ENCODE measurements around the gene CCT3. TPM values are rescaled to one million over a fixed set of nuclear protein-coding genes. Genes with fewer than 3 reads are reported as not detected.

Gene CCT3
- total and polyA plus RNA-seq, 4 donors = 74.5 to 144 (median 119) TPM

DNA sequence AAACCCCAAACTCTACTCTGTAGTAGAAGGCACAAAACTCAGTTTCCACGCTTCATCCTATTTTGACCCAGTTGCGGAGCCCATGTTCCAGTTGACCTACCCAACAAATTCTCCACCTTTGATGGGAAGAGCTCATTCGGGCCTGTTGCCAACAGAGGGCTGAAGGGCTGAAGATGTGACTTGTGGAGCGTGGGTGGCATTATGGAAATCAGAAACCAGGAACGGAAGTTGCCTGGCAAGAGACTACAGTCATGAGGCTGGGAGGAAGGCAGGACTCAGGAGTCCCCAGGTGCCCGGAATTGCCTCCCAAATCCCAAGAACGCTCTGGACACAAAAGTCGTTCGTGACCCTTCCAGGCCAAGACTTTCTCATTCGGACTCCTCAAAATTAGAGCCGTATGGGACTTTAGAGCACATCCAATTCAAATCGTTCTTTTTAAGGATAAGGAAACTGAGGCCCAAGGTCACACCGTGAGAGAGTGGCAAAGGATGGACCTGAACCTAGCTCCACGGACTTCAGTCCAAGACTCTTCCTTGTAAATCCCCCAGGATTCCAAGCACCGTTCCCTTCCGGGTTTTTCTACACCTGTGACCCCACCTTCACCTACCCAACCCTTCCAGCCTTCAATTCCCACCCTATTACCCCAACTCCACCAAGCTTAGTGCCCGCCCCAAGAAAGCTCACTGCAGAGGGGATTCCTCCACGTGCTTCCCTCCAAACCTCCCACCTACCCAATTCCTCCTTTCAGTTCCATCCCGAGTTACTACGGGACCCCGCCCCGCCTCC, 56.2 kb downstream of the CCT3 start:
- Histone ChIP-seq H3K9ac (ENCODE audit: low read depth in 1 of 2, low read length in 2 of 2) (peak overlapping the region; percentile 61 to 98), H3K27me3 (ENCODE audit: control insufficient read depth in 4 of 4, insufficient read depth in 4 of 4, low read length in 3 of 4) (no peaks in the 10 kb centered on the region), H3K4me3 (ENCODE audit: low read depth in 1 of 3, low read length in 3 of 3) (peak overlapping the region; percentile 82 to 99 (median 96)), H3K9me3 (ENCODE audit: control insufficient read depth in 4 of 4, low read length in 3 of 4) (no peaks in the 10 kb centered on the region), H3K4me1 (ENCODE audit: control insufficient read depth in 4 of 4, insufficient read depth in 4 of 4, low read length in 3 of 4) (peaks cover 10 to 60% (median 41%) of the 10 kb centered on the region in 4 donors), H3K27ac (ENCODE audit: low read depth in 1 of 2, low read length in 2 of 2) (peak overlapping the region; percentile 95 to 98), H3K36me3 (ENCODE audit: control insufficient read depth in 4 of 4, insufficient read depth in 3 of 4, low read depth in 1 of 4, low read length in 3 of 4) (peaks cover 4 to 18% (median 11%) of the 10 kb centered on the region in 4 donors)
- TF ChIP-seq HNF4G (IDR thresholded peaks at IDR 0.05) = no peak
- TF ChIP-seq HNF4A (conservative IDR thresholded peaks at IDR 0.05) = peak in 1 of 2 donors; percentile 56
- peak; percentile 81 to 89 for TF ChIP-seq EGR1 (IDR thresholded peaks at IDR 0.05; ENCODE audit: low read depth in 2 of 2)
- no peak for TF ChIP-seq RXRA (IDR thresholded peaks at IDR 0.05)
- TF ChIP-seq, protein P1, sequence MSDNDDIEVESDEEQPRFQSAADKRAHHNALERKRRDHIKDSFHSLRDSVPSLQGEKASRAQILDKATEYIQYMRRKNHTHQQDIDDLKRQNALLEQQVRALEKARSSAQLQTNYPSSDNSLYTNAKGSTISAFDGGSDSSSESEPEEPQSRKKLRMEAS (IDR thresholded peaks at IDR 0.05) = peak; percentile 34
- TF ChIP-seq, protein P2, sequence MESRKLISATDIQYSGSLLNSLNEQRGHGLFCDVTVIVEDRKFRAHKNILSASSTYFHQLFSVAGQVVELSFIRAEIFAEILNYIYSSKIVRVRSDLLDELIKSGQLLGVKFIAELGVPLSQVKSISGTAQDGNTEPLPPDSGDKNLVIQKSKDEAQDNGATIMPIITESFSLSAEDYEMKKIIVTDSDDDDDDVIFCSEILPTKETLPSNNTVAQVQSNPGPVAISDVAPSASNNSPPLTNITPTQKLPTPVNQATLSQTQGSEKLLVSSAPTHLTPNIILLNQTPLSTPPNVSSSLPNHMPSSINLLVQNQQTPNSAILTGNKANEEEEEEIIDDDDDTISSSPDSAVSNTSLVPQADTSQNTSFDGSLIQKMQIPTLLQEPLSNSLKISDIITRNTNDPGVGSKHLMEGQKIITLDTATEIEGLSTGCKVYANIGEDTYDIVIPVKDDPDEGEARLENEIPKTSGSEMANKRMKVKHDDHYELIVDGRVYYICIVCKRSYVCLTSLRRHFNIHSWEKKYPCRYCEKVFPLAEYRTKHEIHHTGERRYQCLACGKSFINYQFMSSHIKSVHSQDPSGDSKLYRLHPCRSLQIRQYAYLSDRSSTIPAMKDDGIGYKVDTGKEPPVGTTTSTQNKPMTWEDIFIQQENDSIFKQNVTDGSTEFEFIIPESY (IDR thresholded peaks at IDR 0.05) = peak; percentile 18
- 6% methylated on average over 22 of the region's 22 CpGs for WGBS
- DNase-seq (ENCODE audit: low spot score) = no peak

DNA sequence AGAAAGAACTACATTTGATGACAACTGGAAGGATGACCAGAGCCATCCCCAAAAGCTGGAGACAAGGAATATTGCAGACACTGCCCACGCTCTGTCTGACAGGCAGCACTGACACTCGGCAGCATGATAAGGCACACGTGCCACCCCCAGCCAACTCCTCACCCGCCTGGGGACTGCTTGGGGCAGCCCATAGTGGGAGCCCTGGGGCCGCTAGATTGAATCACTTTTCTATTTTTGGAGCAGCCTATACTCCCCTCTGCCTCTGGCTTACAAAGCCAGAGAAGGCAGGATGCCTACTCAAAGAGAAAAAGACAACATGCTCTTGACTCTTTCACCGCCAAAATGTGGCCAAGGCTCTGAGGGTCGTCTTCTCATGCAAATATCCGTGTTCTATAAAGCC, 56.8 kb downstream of the CCT3 start:
- Histone ChIP-seq H3K4me3 (ENCODE audit: low read depth in 1 of 3, low read length in 3 of 3) (peak overlapping the region; percentile 82 to 99 (median 96)), H3K4me1 (ENCODE audit: control insufficient read depth in 4 of 4, insufficient read depth in 4 of 4, low read length in 3 of 4) (peaks cover 11 to 66% (median 47%) of the 10 kb centered on the region in 4 donors), H3K9me3 (ENCODE audit: control insufficient read depth in 4 of 4, low read length in 3 of 4) (no peaks in the 10 kb centered on the region), H3K27me3 (ENCODE audit: control insufficient read depth in 4 of 4, insufficient read depth in 4 of 4, low read length in 3 of 4) (no peaks in the 10 kb centered on the region), H3K27ac (ENCODE audit: low read depth in 1 of 2, low read length in 2 of 2) (peak overlapping the region; percentile 95 to 98), H3K9ac (ENCODE audit: low read depth in 1 of 2, low read length in 2 of 2) (no peak overlapping the region), H3K36me3 (ENCODE audit: control insufficient read depth in 4 of 4, insufficient read depth in 3 of 4, low read depth in 1 of 4, low read length in 3 of 4) (peaks cover 4 to 17% (median 11%) of the 10 kb centered on the region in 4 donors)
- 28% methylated on average over 8 of the region's 8 CpGs for WGBS
- DNase-seq (ENCODE audit: low spot score) = no peak
- TF ChIP-seq FOXA1 (IDR thresholded peaks at IDR 0.05) (no peak), YY1 (IDR thresholded peaks at IDR 0.05) (no peak), GABPA (IDR thresholded peaks at IDR 0.05 in 1 of 2, conservative IDR thresholded peaks at IDR 0.05 in 1 of 2) (no peak), RAD21 (IDR thresholded peaks at IDR 0.05) (no peak), JUND (IDR thresholded peaks at IDR 0.05) (no peak), NR2F2 (IDR thresholded peaks at IDR 0.05) (no peak), TAF1 (conservative IDR thresholded peaks at IDR 0.05) (no peak), SP1 (IDR thresholded peaks at IDR 0.05) (no peak), HNF4A (conservative IDR thresholded peaks at IDR 0.05) (no peak), RXRA (IDR thresholded peaks at IDR 0.05) (no peak), FOXA2 (IDR thresholded peaks at IDR 0.05) (no peak), EGR1 (IDR thresholded peaks at IDR 0.05; ENCODE audit: low read depth in 2 of 2) (no peak)
- TF ChIP-seq, protein P3, sequence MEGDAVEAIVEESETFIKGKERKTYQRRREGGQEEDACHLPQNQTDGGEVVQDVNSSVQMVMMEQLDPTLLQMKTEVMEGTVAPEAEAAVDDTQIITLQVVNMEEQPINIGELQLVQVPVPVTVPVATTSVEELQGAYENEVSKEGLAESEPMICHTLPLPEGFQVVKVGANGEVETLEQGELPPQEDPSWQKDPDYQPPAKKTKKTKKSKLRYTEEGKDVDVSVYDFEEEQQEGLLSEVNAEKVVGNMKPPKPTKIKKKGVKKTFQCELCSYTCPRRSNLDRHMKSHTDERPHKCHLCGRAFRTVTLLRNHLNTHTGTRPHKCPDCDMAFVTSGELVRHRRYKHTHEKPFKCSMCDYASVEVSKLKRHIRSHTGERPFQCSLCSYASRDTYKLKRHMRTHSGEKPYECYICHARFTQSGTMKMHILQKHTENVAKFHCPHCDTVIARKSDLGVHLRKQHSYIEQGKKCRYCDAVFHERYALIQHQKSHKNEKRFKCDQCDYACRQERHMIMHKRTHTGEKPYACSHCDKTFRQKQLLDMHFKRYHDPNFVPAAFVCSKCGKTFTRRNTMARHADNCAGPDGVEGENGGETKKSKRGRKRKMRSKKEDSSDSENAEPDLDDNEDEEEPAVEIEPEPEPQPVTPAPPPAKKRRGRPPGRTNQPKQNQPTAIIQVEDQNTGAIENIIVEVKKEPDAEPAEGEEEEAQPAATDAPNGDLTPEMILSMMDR (IDR thresholded peaks at IDR 0.05; ENCODE audit: low read depth, low read length, missing input control) = no peak
- TF ChIP-seq, protein P2 (IDR thresholded peaks at IDR 0.05) = no peak
- TF ChIP-seq, protein P4, sequence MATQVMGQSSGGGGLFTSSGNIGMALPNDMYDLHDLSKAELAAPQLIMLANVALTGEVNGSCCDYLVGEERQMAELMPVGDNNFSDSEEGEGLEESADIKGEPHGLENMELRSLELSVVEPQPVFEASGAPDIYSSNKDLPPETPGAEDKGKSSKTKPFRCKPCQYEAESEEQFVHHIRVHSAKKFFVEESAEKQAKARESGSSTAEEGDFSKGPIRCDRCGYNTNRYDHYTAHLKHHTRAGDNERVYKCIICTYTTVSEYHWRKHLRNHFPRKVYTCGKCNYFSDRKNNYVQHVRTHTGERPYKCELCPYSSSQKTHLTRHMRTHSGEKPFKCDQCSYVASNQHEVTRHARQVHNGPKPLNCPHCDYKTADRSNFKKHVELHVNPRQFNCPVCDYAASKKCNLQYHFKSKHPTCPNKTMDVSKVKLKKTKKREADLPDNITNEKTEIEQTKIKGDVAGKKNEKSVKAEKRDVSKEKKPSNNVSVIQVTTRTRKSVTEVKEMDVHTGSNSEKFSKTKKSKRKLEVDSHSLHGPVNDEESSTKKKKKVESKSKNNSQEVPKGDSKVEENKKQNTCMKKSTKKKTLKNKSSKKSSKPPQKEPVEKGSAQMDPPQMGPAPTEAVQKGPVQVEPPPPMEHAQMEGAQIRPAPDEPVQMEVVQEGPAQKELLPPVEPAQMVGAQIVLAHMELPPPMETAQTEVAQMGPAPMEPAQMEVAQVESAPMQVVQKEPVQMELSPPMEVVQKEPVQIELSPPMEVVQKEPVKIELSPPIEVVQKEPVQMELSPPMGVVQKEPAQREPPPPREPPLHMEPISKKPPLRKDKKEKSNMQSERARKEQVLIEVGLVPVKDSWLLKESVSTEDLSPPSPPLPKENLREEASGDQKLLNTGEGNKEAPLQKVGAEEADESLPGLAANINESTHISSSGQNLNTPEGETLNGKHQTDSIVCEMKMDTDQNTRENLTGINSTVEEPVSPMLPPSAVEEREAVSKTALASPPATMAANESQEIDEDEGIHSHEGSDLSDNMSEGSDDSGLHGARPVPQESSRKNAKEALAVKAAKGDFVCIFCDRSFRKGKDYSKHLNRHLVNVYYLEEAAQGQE (IDR thresholded peaks at IDR 0.05) = no peak
- TF ChIP-seq, protein P5, sequence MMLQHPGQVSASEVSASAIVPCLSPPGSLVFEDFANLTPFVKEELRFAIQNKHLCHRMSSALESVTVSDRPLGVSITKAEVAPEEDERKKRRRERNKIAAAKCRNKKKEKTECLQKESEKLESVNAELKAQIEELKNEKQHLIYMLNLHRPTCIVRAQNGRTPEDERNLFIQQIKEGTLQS (IDR thresholded peaks at IDR 0.05) = no peak
- TF ChIP-seq, protein P1 (IDR thresholded peaks at IDR 0.05) = no peak

All from liver (tissue), 9 donors.